GM19240 (cell line): Measurements from ENCODE around the gene TEAD1.

ENCODE experiments used
- DNase-seq: peaks from one replicate; pipeline ENCODE4 v3.0.0; 2011; ENCODE audit warnings: low spot score; ENCODE audit not compliant: insufficient read length

The TEAD1 gene

DNA sequence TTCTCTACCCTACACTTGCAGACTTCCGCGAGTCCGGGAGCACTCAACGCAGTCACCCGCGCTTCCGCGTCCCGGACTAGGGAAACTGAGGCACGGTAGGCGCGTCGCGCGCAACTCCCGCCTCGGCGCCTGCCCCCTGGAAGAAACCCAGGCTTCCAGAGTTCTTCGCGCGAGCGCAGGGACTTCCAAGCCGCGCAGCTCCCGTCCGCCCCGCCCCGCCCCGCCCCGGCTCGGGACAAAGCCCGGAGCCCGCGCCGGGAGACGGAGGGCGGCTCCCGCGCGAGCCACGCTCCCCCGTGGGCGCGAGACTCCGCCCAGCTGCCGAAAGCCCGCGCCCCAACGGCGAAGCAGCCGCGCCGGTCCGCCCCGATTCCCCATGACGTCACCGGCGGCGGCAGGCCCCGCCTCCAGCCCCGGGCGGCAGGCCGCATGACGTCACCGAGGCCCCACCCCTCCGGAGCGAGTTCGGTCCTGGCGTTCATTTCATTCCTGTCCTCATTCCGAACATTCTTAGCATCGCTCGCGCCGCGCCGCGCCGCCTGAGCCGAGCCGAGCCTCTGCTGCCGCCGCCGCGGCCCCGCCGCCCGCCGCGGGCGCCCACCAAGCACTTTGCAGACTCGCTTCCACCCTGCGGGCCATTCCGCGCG lies at the start of gene TEAD1:
TSS of gene TEAD1 (plus strand) at position 498 of the 647 bp plus-strand sequence.
- peak; percentile 74 for DNase-seq

DNA sequence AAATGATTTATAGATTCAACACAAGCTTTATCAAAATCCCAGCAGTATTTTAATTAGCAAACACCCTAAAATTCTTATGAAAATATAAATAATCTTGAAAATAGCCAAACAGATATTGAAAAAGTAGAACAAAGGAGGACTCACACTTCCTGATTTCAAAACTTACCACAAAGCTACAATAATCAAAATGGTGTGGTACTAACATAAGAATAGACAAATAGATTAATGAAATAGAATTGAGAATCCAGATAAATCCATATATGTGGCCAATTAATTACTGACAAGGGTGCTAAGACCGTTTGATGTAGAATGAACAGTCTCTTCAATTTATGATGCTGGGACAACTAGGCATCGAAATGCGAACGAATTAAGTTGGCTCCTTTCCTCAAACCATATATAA lies 49.6 kb upstream of the TEAD1 start:
- DNase-seq = no peak

DNA sequence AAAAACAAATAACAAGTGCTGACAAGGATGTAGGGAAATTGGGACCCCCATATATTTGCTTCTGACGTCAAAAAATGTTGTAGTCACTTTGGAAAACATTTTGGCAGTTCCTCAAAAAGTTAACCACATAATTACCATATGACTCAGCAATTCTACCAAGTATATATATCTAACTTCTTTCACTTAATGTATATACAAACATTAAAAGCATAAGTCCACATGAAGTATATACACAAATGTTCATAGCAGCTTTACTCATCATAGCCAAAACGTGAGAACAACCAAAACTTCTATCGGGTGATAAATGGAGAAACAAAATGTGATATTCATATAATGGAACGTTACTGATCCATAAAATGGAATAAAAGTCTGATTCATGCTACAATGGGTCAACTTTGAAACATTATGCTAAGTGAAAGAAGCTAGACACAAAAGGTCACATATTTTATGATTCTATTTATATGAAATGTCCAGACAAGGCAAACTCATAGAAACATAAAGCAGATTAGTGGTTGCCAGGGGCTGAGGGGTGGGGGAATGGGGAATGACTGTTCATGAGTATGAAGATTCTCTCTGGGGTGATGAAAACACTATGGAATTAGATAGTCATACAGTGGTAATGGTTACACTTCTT lies 48.7 kb upstream of the TEAD1 start:
- DNase-seq = no peak

DNA sequence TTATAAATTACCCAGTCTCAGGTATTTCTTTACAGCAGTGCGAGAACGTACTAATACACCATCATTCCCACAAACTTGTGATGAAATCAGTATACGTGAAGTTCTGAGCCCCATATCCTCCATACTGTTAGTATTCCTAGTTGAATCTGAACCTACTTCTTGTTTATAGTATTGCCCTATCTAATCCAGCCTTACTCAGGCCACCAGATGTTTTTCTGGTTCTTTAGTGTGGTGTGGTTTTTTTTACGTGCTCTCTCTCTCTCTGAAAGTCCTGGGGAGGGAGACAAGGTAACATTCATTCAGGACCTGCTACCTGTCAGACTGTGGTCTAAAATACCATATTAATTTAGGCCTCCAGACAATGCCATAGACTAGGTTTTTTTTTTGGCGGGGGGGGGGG lies 47.6 kb upstream of the TEAD1 start:
- DNase-seq = no peak

DNA sequence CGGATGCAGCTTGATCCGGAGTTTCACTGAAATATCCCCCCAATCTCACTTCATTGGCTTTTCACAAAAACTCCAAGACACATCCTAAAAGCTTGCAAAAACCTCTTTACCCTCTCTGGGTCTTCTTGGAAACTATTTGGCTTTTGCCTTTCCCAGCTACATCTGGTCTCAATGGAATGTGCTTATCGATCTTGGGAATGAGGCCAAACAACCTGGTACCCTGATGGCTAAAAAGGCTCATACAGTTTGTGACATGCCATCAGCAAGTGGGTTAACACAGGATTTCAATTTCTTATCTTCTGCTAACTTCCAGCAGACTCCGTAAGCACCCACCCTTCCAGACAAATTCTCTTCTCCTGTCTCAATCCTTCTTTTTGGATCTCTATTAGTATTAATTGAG lies 45.9 kb upstream of the TEAD1 start:
- no peak for DNase-seq

DNA sequence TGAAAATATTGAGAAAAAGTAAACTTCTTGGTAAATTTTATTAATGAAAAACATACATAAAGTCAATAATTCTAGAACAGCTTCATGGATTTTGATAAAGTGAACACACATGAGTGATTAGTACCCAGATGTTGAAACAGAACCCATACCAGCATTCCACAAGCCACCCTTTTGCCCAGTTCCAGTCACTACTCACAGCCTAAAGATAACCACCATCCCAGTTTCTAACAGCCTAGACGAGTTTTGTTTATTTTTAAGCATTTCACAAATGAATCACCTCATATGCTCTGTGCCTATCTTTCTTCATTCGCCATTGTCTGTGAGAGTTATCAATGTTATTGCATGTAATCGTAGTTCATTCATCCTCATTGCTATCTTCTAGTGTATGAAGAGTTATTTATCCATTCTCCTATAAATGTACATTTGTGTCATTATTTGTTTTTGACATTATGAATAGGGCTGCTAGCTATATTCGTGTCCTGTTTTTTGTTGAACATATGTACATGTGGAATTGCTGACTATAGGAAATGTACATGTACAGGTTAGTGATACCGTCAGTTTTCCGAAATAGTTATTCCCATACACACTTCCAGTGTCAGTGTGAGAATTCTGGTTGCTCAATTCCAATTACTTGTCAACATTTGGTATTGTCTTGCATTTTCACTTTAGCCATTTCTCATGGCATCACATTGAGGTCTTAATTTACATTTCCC lies 44.5 kb upstream of the TEAD1 start:
- no peak for DNase-seq

DNA sequence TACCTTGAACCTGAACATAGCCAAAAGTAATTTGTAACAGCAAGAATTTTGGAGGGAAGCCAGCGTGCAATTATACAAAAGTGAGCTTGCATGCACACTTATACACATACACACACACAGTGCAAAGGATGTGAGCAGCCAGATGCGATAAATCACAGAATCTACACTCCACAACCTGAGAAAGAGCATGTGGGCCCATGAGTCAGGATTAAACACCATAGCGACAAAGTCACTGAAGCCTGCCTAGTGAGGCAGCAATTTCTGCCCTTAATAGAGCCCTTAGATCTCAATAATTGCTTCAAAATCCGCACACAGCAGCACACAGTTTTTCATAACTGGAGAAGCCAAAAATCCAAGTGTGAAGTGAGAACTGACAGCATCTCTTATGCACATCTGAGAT lies 42.6 kb upstream of the TEAD1 start:
- no peak for DNase-seq

DNA sequence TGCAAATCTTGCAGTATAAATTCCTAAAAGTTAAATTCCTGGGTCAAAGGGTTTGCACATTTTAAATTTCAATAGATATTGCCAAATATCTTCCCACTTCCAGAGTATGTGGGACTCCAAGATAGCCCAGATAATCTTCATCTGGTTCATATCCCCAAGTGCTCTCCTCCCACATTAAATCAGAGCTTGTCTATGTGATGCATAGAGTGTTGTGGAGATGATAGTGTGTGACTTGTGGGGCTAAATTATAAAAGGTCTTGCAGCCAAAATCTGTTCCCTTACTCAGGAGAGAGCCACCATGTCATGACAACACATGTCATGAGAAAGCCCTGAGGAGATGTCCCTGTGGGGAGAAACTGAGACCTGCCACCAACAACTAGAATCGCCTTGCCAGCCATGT lies 39.9 kb upstream of the TEAD1 start:
- no peak for DNase-seq

DNA sequence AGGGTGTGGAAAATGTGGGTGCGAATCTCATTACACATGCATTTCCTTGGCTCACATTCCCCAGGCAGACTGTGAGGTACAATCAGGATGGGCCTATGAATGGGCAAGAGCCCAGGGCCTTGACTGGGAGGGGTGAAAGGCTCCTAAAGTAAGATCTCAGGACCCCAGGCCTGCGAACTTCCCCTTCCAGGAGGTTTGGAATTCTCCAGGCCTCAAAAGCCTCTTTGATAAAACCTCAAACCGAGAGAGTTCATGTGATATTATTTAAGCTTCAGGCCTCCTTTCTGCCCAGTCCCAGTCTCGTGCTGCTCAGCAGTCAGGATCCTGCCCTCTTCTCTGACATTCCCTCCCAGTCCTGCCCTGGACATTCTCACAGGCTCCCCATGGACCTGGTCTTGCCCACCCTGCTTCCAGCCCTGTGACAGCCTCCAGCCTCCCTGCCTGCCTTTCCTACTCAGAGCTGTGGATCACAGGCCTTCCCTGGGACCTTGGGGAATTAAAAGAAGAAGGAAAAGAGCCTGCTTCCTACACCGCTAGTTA lies 37.3 kb upstream of the TEAD1 start:
- no peak for DNase-seq

DNA sequence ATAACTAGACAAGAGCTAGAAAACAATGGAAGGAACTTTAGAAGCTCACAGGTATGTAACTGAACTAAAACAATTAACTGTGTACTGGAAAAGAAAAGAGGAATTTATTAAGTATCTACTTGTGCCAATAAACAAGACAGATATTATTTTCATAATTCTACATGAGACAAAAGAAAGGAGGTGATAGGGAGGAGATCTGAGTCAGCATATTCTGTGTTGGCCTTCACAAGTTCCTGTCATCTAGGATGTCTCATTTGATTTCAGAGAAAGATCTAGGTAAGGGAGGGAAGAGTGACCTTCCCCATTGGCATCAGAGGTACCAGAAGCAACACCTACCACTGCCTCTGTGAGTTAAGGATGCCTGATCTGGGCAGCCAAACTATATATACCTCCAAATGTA lies 34.8 kb upstream of the TEAD1 start:
- no peak for DNase-seq

DNA sequence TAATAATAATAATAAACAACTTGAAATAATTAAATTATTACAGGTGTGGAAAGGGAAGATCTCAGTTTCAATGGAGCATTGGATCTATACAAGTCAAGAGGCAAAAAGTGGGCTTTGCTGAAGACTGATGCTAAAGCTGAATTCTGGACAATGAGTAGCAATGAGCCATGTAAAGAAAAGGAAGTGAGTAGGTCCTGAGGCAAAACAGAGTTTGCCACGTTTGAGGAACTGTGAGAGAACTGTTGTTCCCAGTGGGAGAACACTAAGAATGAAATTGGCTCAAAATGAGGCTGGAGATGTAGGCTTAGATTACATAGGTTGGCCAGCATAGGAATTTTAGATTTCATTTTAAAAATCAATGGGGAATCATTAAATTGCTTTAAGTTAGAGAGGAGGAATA lies 33.9 kb upstream of the TEAD1 start:
- no peak for DNase-seq

DNA sequence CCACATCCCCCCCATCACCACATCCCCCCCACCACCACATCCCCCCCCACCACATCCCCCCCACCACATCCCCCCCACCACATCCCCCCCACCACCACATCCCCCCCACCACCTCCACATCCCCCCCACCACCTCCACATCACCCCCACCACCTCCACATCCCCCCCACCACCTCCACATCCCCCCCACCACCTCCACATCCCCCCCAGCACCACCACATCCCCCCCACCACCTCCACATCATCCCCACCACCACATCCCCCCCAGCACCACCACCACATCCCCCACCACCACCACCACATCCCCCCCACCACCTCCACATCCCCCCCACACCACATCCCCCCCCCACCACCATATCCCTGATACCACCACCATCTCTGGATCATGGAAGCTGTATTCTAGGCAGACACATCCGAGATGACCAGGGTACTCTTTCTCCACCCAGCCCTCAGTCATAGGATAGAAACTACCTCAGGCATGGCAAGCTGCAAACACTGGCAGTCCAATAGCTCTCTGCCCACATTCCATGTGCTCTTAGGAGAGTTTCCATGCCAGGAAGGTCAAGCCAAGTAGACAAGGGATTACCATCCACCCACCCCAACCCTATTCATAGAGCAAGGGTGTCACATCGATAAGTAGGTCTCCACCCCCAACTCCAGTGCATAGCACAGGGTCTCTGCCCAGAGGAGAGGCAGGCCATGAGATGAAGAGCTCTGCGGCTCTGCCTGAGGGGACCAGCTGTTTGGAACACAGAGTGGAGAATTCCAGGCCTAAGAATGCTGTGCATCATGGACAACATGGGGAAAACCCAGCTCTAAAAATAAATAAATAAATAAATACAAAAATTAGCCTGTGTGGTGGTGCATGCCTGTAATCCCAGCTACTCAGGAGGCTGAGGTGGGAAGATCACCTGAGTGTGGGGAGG lies 33.0 kb upstream of the TEAD1 start:
- DNase-seq = no peak

DNA sequence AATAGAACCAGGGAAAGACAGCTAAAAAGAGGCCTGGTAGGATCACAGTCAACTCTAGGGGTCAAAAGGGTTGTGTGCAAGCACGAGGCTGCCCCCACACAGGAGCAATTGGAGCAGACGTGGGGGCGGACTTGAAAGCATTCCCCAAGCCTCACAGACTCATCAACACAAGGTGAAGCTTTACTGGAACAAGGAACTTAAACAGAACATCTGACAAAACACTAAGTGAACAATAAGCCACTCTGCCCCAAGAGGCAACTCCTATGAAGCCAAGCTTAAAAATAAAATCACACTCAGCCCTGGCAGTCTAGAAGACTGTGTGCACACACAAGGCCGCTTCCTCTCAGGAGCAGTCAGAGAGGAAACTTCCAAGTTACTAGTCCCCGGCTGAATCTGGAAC lies 32.2 kb upstream of the TEAD1 start:
- no peak for DNase-seq

DNA sequence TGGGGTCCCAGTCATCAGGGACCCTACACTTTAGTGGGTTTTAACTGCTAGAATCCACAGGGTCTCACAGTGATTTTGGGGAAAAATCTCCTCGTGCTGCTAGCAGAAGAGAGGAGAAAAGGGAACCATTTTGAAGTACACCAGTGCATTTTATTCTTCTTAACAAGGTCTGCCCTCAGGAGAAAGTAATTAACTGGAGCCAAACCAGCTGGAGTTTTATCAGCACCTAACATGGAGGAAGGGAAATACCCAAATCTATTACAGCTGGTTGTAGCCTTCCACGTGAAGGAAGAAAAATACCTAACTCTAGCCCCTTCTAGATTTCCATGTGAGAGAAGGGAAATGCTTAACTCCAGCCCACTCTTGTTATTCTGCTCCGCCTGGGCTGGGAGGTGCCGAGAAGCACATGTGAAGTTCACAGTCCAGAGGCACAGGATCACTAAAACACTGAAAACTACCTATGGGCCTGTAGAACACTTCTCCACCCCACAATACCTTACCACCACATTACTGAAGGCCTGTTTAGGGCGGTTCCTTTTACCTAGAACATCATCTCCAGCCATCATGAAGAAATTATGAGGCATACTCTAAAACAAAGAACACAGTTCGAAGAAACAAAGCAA lies 31.3 kb upstream of the TEAD1 start:
- DNase-seq = no peak

DNA sequence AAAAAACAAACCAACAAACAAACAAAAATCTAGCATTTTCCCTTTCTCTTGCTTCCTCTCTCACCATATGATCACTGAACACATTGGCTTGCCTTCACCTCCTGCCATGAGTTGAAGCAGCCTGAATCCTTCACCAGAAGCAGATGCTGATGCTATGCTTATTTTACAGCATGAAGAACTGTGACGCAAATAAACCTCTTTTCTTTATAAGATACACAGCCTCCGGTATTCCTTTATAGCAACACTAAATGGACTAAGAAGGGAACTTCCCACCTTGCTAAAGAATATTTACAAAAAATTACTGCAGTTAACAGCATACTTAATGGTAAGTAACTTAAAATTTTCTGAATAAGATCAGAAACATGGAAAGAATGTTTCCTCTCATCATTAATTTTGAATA lies 27.7 kb upstream of the TEAD1 start:
- no peak for DNase-seq

DNA sequence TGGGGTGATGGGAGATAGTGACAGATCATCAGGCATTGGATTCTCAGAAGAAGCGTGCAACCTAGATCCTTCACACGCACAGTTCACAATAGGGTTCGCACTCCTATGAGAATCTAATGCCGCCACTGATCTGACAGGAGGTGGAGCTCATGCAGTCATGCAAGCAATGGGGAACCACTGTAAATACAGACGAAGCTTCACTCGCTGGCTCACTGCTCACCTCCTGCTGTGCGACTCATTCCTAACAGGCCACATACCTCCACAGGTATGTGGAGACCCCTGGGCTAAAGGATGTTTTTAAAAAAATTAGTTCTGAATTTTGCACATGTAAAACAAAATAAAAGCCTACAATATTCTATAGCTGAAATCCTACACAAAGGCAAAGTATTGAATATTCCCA lies 20.5 kb upstream of the TEAD1 start:
- DNase-seq = no peak

DNA sequence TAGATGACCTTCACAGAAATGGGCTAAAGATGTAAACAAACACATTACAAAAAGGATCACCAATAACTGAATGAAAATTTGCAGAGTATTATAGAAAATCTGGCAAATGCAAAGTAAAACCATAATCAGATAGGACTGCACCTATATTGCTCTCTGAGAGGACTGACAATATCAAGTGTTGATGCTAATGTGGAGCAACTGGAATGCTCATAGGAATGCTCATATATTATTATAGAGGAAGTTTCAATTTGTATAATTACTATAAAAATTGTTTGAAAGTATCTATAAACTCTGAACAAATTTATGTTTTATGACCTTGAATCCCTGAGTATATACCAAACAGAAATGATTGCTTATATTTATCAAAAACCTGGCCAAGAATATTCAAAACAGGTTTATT lies 18.4 kb upstream of the TEAD1 start:
- no peak for DNase-seq

DNA sequence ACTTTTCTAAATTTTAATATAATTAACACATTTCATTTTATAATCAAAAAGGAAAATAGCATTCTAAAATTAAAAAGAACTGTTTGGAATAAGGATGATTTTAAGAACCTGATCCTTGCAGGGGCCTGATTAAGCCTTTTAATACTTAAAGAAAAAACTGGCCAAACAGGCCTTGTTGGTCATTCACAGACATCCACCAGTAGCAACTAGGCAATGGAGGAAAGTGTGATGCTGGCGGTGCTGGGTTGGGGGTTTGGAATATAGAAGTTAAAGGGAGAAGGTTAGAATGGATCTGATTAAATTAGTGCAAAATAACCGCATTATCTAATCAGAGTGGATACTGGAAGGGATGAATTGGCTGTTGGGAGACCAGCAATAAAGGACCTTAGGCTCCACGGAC lies 16.9 kb upstream of the TEAD1 start:
- no peak for DNase-seq

DNA sequence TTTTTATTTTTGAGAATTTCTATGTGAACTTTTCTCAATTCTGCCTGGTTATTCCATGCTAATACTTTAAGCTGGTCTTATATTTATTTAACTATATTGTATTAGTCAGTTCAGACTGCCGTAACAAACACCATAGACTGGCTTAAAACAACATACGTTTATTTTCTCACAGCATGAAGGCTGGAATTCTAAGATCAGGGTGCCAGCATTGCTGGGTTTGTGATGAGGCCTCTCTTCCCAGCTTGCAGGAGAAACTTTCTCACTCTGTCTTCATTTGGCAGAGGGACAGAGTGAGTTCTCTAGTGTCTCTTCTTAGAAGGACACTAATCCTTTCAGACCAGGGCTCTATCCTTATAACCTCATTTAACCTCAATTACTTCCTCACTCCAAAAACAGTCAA lies 16.2 kb upstream of the TEAD1 start:
- DNase-seq = no peak

DNA sequence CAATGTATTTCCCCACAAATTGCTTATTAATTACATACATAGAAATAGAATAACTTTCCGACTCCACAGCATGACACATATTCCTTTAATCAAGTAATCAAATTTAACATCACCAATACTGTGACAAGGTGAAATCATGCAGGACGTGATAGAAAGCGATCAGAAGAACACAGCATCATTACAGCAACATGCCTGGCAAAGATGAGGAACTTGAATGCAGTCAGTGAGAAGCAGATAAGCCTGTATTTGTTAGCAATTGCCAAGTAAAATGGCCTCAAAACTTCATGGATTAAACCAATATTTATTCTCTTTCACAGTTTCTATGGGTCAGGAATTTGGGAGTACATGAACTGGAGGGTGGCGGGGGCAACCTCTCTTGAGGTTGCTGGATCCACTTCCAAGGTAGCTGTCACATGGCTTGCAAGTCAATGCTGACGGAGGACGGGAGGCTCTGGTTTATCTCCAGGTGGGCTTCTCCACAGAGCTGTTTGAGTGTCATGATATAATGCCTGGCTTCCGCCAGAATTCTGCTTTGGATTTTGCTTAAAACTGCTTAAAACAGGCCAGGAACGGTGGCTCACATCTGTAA lies 12.0 kb upstream of the TEAD1 start:
- no peak for DNase-seq

DNA sequence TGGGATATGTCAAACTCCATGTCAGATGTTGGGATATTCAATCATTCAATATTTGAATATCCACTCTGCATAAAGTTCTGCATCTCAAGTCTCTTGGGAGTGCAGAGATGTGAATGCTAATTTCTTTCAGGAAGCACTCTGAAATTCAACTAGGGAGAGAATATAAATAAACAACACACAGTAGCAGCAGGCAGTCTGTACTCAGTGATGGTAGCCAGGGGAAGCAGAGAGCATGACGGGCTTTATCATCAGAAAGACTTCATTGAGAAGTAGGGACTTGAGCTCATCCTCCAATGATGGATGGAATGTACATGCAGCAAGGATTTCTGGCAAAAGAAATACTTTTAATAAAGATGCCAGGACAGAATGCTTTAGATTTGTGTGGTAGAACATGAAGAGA lies 9.8 kb upstream of the TEAD1 start:
- no peak for DNase-seq
